ENCODE measurements around the gene VRK2. TPM values are rescaled to one million over a fixed set of nuclear protein-coding genes. Genes with fewer than 3 reads are reported as not detected.

Gene VRK2
- total RNA-seq, 1 donor from 2014 or later, result 20.7 TPM

- Histone ChIP-seq H3K27me3 (ENCODE audit: low read depth) (no peaks in the 10 kb centered on the region), H3K9me3 (replicated peaks) (no peaks in the 10 kb centered on the region), H3K36me3 (peaks cover 7% of the 10 kb centered on the region), H3K4me3 (no peak overlapping the region), H3K27ac (replicated peaks) (no peak overlapping the region), H3K4me1 (no peaks in the 10 kb centered on the region)
- intact Hi-C loops (cut with micrococcal nuclease), result no loop called here
- DNase-seq, result no peak
- TF ChIP-seq, protein P1, sequence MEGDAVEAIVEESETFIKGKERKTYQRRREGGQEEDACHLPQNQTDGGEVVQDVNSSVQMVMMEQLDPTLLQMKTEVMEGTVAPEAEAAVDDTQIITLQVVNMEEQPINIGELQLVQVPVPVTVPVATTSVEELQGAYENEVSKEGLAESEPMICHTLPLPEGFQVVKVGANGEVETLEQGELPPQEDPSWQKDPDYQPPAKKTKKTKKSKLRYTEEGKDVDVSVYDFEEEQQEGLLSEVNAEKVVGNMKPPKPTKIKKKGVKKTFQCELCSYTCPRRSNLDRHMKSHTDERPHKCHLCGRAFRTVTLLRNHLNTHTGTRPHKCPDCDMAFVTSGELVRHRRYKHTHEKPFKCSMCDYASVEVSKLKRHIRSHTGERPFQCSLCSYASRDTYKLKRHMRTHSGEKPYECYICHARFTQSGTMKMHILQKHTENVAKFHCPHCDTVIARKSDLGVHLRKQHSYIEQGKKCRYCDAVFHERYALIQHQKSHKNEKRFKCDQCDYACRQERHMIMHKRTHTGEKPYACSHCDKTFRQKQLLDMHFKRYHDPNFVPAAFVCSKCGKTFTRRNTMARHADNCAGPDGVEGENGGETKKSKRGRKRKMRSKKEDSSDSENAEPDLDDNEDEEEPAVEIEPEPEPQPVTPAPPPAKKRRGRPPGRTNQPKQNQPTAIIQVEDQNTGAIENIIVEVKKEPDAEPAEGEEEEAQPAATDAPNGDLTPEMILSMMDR (IDR thresholded peaks at IDR 0.05; ENCODE audit: borderline replicate concordance), result no peak
Observed at GRCh38 chr2:58033530-58033929, 13.1 kb upstream of the VRK2 start.

- no peak for DNase-seq
- H3K4me1 ChIP-seq, result peaks cover 3% of the 10 kb centered on the region
- no peak overlapping the region for H3K4me3 ChIP-seq
- intact Hi-C loops (cut with micrococcal nuclease), result no loop called here
- TF ChIP-seq, protein P1 (IDR thresholded peaks at IDR 0.05; ENCODE audit: borderline replicate concordance), result no peak
- H3K9me3 ChIP-seq (replicated peaks), result no peaks in the 10 kb centered on the region
- no peaks in the 10 kb centered on the region for H3K27me3 ChIP-seq (ENCODE audit: low read depth)
- H3K36me3 ChIP-seq, result peaks cover 9% of the 10 kb centered on the region
- no peak overlapping the region for H3K27ac ChIP-seq (replicated peaks)
Observed at GRCh38 chr2:58035352-58035751, 11.3 kb upstream of the VRK2 start.

DNA sequence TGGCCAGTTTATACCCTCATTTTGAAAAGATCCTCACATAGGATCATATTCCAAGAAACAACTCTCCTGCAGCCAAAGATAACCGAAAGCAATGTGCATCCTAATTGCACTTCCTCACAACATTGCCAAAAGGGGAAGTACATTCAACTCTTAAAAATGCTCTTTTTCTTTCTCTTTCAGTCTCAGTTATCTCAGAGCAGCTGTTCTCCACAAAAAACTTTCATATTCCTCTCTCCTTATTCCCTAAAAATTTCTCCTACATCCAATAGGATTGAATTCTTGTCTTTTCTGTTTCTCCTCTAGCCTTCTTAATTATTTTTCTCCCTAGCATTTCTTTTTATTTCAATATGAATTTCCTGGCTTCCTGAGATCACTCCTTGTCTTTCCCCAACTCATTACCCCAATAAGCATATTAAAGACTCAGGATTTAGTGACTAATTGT is 7.4 kb upstream of the VRK2 start:
- Histone ChIP-seq H3K27ac (replicated peaks) (peak overlapping the region; percentile 29), H3K9me3 (replicated peaks) (no peaks in the 10 kb centered on the region), H3K4me1 (peaks cover 13% of the 10 kb centered on the region), H3K4me3 (no peak overlapping the region), H3K36me3 (peaks cover 12% of the 10 kb centered on the region), H3K27me3 (ENCODE audit: low read depth) (no peaks in the 10 kb centered on the region)
- intact Hi-C loops (cut with micrococcal nuclease), result no loop called here
- DNase-seq, result no peak
- TF ChIP-seq, protein P1 (IDR thresholded peaks at IDR 0.05; ENCODE audit: borderline replicate concordance), result no peak

DNA sequence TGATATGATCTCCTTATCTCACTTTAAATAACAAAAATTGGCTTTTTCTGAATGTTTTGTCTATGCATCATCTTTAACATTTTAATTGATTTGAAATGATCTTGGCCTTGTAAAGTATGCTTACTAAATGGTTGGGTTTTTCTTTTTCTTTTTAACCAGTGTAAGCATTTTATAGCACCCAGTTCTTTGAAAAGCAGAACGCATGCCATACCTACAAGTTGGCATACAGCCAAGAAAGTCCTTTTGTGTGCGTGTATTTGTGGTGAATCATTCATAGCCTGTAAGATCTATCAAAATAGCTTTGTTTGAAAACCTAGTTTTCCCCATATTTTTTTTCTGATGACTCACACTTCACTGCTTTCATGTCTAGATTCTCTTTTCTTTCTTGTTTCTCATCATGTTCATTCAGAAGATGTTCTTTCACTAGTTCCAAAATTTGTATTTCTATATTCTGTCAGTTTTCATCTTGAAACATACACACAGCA is 4.1 kb upstream of the VRK2 start:
- H3K27me3 ChIP-seq (ENCODE audit: low read depth), result no peaks in the 10 kb centered on the region
- H3K4me3 ChIP-seq, result no peak overlapping the region
- TF ChIP-seq, protein P1 (IDR thresholded peaks at IDR 0.05; ENCODE audit: borderline replicate concordance), result no peak
- DNase-seq, result no peak
- peaks cover 41% of the 10 kb centered on the region for H3K4me1 ChIP-seq
- intact Hi-C loops (cut with micrococcal nuclease), result no loop called here
- no peak overlapping the region for H3K27ac ChIP-seq (replicated peaks)
- no peaks in the 10 kb centered on the region for H3K9me3 ChIP-seq (replicated peaks)
- peaks cover 12% of the 10 kb centered on the region for H3K36me3 ChIP-seq

- TF ChIP-seq, protein P1 (IDR thresholded peaks at IDR 0.05; ENCODE audit: borderline replicate concordance), result no peak
- Histone ChIP-seq H3K27me3 (ENCODE audit: low read depth) (no peaks in the 10 kb centered on the region), H3K9me3 (replicated peaks) (no peaks in the 10 kb centered on the region), H3K4me3 (no peak overlapping the region), H3K36me3 (peaks cover 9% of the 10 kb centered on the region), H3K4me1 (peaks cover 52% of the 10 kb centered on the region), H3K27ac (replicated peaks) (no peak overlapping the region)
- DNase-seq, result no peak
- intact Hi-C loops (cut with micrococcal nuclease), result no loop called here
Observed at GRCh38 chr2:58044145-58044544, 2.5 kb upstream of the VRK2 start.

Data from left ventricle myocardium inferior (tissue), 1 donor.